Adrenal gland (tissue), 5 donors: ENCODE measurements around the gene TOMT.

Experiments used
- CTCF ChIP-seq, 6 experiments: fragments of 450-650 bp in 4 of 6; fragments of 200-600 bp in 2 of 6; sonication (generic) in 1 of 6; IDR thresholded peaks; 1 replicate in 5 of 6; 2 replicates in 1 of 6; pipeline versions ENCODE4 v1.5.1 to v1.8.0; 2016 to 2021; ENCODE audit warnings: antibody characterized with exemption in 6 of 6, mild to moderate bottlenecking in 2 of 6, moderate library complexity in 1 of 6
- POLR2A ChIP-seq, 2 donors: fragments of 450-650 bp; IDR thresholded peaks; one replicate each; pipeline ENCODE4 v1.6.1; 2017; ENCODE audit warnings: antibody characterized with exemption in 2 of 2, mild to moderate bottlenecking in 2 of 2, moderate library complexity in 1 of 2
- donor health status: DM: no; HTN: no; CAD: no.

- no peak for TF ChIP-seq CTCF (IDR thresholded peaks at IDR 0.05)
- TF ChIP-seq POLR2A (IDR thresholded peaks at IDR 0.05), result no peak
These were observed 13.5 kb downstream of the TOMT start for GRCh38 chr11:72119198-72119597.
